H1 (cell line): ENCODE measurements around the gene SRD5A3. TPM values are rescaled to one million over a fixed set of nuclear protein-coding genes. Genes with fewer than 3 reads are reported as not detected.

Experiments
- BCL11A ChIP-seq, 2 experiments: IDR thresholded peaks; one replicate each; pipeline ENCODE4 v1.6.1; 2011; ENCODE audit warnings: low read depth in 2 of 2, low read length in 2 of 2, mild to moderate bottlenecking in 2 of 2
- CBX5 ChIP-seq: fragments of 300-800, 300-1000 bp; sonication (generic); IDR thresholded peaks from 2 replicates; pipeline ENCODE4 v1.7.1; 2016; ENCODE audit warnings: antibody characterized with exemption, low read length, low read depth
- CBX8 ChIP-seq: fragments of 300-800, 300-1000 bp; sonication (generic); IDR thresholded peaks from 2 replicates; pipeline ENCODE4 v1.7.1; 2016; ENCODE audit warnings: low read depth, low read length, borderline replicate concordance
- EP300 ChIP-seq, 2 experiments: IDR thresholded peaks; 1 replicate in 1 of 2; 2 replicates in 1 of 2; pipeline ENCODE4 v1.6.1; 2011 to 2012; ENCODE audit warnings: low read depth in 2 of 2, low read length in 2 of 2, mild to moderate bottlenecking in 2 of 2, borderline replicate concordance in 1 of 2, inconsistent platforms in 1 of 2, moderate library complexity in 1 of 2
- HDAC2 ChIP-seq, 2 experiments: fragments of 300-600 bp in 1 of 2; sonication (generic) in 1 of 2; IDR thresholded peaks; 2 replicates each; pipeline ENCODE4 v1.6.1; 2011 to 2012; ENCODE audit warnings: low read depth in 2 of 2, low read length in 2 of 2, mild to moderate bottlenecking in 2 of 2, moderate library complexity in 2 of 2, borderline replicate concordance in 1 of 2, inconsistent platforms in 1 of 2
- HDAC6 ChIP-seq: IDR thresholded peaks from one replicate; pipeline ENCODE4 v1.7.1; 2012; ENCODE audit warnings: low read depth, mild to moderate bottlenecking, inconsistent platforms, low read length, moderate library complexity
- JUND ChIP-seq: IDR thresholded peaks from 2 replicates; pipeline ENCODE4 v1.6.1; 2011; ENCODE audit warnings: mild to moderate bottlenecking, improper control_type of control experiment, low read length
- RXRA ChIP-seq: IDR thresholded peaks from 2 replicates; pipeline ENCODE4 v1.6.1; 2011; ENCODE audit warnings: low read depth, mild to moderate bottlenecking, low read length, moderate library complexity; ENCODE audit not compliant: insufficient read depth
- polyA plus RNA-seq, 7 experiments: library from polyadenylated mRNA; depleted of rRNA in 3 of 7; stranded (reverse) in 5 of 7; unstranded in 2 of 7; fragments of >200 nt in 5 of 7; fragments of 200-250 nt in 2 of 7; gene quantifications; 1 replicate in 5 of 7; 2 replicates in 1 of 7; 4 replicates in 1 of 7; pipeline versions ENCODE4 v1.2.1 to v1.2.3, GENCODE V29; 2011 to 2013; ENCODE audit warnings: missing spikeins in 2 of 7, mixed read lengths in 2 of 7
- total RNA-seq: library from RNA; stranded (reverse); fragmentation: NEBNext Ultra II Directional; extraction: Animal tissue kit (Norgen Biotek cat#: 25700); gene quantifications from 2 replicates; pipeline ENCODE4 v1.2.1, GENCODE V29; 2021

Gene SRD5A3
- total and polyA plus RNA-seq, 2 of the 8 experiments (the other 6 are each of a cell fraction or from before 2014, with no cell fraction given): 19.6 to 34.6 TPM

DNA sequence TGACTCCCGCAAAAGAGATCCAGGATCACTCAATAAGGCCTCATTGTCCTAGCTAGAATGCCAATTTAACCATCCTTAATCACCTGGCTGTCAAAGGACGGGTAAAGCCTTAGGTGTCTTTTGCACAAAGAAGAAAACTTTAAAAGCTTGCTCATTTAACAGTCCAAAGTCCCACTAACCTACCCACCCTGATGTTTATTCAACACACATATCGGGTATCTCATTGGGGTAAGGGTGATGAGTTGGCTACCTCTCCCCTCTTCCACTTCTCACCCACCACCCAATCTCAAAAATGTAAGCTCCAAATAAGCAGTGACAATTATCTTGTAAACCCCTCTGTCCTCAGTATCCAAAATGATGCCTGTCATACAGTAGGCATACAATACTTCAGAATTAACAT is 988 bp upstream of the SRD5A3 start (continued):
- no peak for TF ChIP-seq HDAC6
- TF ChIP-seq JUND: no peak
- TF ChIP-seq CBX8: no peak
- TF ChIP-seq BCL11A (IDR thresholded peaks at IDR 0.05; ENCODE audit: low read depth in 2 of 2, low read length in 2 of 2): no peak
- no peak for TF ChIP-seq RXRA
- TF ChIP-seq HDAC2 (IDR thresholded peaks at IDR 0.05; ENCODE audit: borderline replicate concordance in 1 of 2, low read depth in 2 of 2, low read length in 2 of 2): no peak
- no peak for TF ChIP-seq EP300 (IDR thresholded peaks at IDR 0.05; ENCODE audit: borderline replicate concordance in 1 of 2, low read depth in 2 of 2, low read length in 2 of 2)
- TF ChIP-seq CBX5: no peak
